Measurements from ENCODE around the gene PPP4R3C.
"Not testable (repeated sequence)": the region's sequence is repeated elsewhere in the genome, so short reads cannot be mapped to it uniquely, and the experiment has no call there.

The PPP4R3C gene

DNA sequence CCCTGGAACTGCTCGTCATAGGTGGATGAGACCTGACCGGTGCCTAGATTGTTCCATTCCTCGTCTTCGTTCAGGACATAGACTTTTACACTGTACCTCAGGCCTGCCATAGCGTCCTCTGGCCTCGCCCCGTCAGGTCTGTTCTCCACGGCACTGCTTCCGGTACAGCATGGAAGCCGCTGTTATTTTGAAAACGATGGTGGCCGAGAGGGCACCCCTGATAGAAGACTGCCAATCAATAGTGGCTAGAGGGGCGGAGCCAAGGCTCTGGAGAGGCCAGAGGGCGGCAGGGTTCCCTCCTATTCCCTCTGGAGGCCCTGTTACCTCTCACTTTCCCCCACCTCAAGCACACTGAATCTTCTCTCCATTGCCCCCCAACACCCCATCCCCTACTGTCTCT lies at the start of gene PPP4R3C:
Gene PPP4R3C, minus strand, starts transcription at position 155 of the 400 bp plus-strand sequence. Its CDS starts 45 bp downstream, at position 110.
- DNase-seq: no peak

DNA sequence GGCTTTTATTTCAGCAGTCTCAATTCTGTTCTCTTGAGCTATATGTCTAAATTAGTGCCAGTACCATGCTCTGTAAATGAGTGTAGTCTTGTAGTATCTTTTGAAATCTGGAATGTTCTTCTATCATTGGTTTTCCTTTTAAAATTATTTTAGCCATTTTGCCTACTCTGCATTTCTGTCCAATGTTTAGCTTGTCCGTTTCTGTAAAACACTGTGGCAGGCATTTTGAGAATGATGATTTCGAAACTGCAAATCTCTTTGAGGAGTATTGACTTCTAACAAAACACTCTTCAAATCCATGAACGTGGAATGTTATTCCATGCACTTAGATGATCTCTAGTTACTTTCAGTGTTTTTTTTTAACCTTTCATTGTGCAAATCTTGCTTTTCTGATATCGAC lies 28.3 kb upstream of the PPP4R3C start:
- no peak for DNase-seq

GRCh38 chrX:27466051-27466450 lies 2.9 kb upstream of the PPP4R3C start:
- DNase-seq: no peak

DNA sequence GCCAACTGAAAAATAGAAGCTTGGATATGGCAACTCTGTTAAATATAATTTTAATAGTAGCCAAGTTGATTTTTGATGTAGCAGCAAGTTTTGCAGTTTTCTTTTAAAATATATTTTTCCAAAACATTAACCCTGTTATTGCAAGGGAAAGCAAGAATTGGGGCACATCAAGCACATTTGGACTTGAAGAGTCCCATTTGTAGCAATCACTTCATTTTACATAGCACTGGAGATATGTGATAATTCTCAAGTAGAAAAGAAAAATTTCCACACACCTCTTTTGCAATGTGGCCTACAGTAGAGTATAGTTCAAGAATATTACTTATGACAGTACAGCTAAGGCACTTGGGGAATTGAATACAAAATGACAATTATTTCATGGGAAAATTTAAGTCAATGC lies 1.9 kb upstream of the PPP4R3C start:
- no peak for DNase-seq

DNA sequence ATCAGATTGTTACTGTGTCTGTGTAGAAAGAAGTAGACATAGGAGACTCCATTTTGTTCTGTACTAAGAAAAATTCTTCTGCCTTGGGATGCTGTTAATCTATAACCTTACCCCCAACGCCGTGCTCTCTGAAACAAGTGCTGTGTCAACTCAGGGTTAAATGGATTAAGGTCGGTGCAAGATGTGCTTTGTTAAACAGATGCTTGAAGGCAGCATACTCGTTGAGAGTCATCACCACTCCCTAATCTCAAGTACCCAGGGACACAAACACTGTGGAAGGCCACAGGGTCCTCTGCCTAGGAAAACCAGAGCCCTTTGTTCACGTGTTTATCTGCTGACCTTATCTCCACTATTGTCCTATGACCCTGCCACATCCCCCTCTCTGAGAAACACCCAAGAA lies 4.0 kb downstream of the PPP4R3C start:
- not testable (repeated sequence) for DNase-seq

GRCh38 chrX:27458544-27458943 lies 4.6 kb downstream of the PPP4R3C start:
- DNase-seq: not testable (repeated sequence)

DNA sequence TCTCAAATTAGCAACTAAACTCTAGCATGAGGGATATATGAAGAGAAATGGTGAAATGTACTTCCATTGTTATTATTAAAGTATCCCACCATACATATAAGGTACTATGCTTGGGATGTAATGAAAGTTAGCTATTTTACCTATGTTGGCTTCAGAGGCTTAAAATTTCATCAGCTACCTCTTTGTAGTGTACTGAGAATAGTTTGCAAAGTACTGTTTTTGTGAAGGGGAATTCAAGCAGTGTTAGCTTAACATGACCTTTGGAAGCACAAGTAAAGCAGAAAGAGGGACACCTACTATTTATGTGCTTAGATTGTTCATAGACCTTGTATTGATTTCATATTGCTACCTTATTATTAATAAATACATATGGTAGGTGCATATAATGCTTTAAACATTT lies 11.8 kb downstream of the PPP4R3C start:
- no peak for DNase-seq

DNA sequence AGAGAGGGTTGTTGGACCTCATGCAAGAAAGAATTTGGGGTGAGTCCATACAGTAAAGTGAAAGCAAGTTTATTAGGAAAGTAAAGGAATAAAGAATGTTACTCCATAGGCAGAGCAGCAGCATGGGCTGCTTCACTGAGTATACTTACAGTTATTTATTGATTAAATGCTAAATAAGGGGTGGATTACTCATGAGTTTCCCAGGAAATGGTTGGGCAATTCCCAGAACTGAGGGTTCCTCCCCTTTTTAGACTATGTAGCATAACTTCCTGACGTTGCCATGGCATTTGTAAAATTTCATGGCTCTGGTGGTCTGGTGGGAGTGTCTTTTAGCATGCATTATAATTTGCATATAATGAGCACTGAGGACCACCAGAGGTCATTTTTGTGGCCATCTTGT lies 16.7 kb downstream of the PPP4R3C start:
- DNase-seq: no peak

DNA sequence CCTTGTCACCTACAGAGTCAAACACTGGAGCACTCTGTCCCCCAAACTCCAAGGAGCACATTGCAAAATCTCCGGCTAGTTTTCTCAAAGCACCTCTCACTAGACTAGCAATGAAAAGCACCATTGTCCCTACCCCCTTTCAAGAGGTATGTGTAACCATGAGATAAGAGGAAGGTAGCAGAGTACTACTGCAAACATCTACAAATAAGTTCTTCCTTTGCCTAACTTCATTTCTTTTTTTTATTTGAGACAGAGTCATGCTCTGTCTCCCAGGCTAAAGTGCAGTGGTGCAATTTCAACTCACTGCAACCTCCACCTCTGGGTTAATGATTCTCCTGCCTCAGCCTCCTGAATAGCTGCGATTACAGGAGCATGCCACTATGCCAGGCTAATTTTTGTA lies 17.7 kb downstream of the PPP4R3C start:
- no peak for DNase-seq

GRCh38 chrX:27444093-27444908 lies 18.8 kb downstream of the PPP4R3C start:
- DNase-seq: no peak

DNA sequence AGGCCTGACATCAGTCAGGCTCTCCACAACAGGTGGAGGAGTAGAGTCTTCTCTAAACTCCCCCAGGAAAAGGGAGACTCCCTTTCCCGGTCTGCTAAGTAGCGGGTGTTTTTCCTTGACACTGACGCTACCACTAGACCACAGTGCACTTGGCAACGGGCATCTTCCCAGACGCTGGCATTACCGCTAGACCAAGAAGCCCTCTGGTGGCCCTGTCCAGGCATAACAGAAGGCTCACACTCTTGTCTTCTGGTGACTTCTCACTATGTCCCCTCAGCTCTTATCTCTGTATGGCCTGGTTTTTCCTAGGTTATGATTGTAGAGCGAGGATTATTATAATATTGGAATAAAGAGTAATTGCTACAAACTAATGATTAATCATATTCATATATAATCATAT lies 20.7 kb downstream of the PPP4R3C start:
- not testable (repeated sequence) for DNase-seq

DNA sequence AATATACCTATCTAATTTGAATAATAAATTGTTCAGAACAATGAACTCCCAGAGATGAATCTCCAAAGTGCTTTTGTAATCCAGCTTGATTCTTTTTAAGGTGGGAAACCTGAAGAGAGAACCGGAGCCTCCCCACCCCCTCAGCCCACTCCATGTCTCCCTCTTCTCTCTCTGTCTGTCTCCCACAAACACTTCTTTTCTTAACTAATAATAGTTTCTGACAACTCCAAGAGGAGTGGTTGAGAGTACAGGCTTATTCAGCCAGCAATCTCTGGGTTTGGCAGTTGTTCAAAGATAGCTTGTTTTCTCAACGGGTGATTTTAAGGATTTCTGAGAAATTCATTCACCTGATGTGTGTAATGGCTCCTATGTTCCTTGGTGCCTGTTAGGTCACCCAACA lies 23.4 kb downstream of the PPP4R3C start:
- DNase-seq: no peak

GRCh38 chrX:27438937-27439336 lies 24.2 kb downstream of the PPP4R3C start:
- DNase-seq: no peak

GRCh38 chrX:27435031-27435430 lies 28.1 kb downstream of the PPP4R3C start:
- DNase-seq: no peak

Data from islet precursor cell (in vitro differentiated cells).